H1 (cell line): ENCODE data around the gene LRP1-AS. TPM values are rescaled to one million over a fixed set of nuclear protein-coding genes. Genes with fewer than 3 reads are reported as not detected.

Source experiments
- CTCF ChIA-PET: fragments of 300-600 bp; sonication (Branson Sonifier 250); formaldehyde crosslinking; loops from one replicate; lab custom pipeline; 2021; ENCODE audit not compliant: partially characterized antibody; lab: Charles Lee
- POLR2A ChIA-PET: fragments of 300-600 bp; sonication (Branson Sonifier 250); formaldehyde crosslinking; loops from one replicate; lab custom pipeline; 2021; ENCODE audit warnings: inconsistent platforms; ENCODE audit not compliant: partially characterized antibody; lab: Charles Lee
- DNase-seq, 2 experiments: peaks; one replicate each; pipeline versions ENCODE4 v3.0.0 to v3.0.0-alpha.2; 2010 to 2022; ENCODE audit warnings: low spot score in 2 of 2, low read depth in 1 of 2, mixed read lengths in 1 of 2
- FAIRE-seq: peaks from 2 replicates; lab custom pipeline; 2011; peaks lifted over from hg19 to GRCh38; lab: Jason Lieb, UNC
- H2AFZ ChIP-seq: 2 replicates; pipeline ENCODE4 v1.8.1; 2012; ENCODE audit warnings: low read length, inconsistent platforms
- H2AK5ac ChIP-seq: 2 replicates; pipeline ENCODE4 v1.6.1; 2013; ENCODE audit warnings: low read depth, low read length
- H2BK120ac ChIP-seq: replicated peaks from 2 replicates; pipeline ENCODE3; 2013; ENCODE audit warnings: low read depth, low read length, inconsistent platforms
- H2BK12ac ChIP-seq: 2 replicates; pipeline ENCODE4 v1.6.1; 2013; ENCODE audit warnings: low read depth, low read length
- H2BK15ac ChIP-seq: 2 replicates; pipeline ENCODE4 v1.6.1; 2013; ENCODE audit warnings: low read length
- H2BK20ac ChIP-seq: 2 replicates; pipeline ENCODE4 v1.6.1; 2013; ENCODE audit warnings: low read length
- H2BK5ac ChIP-seq: 2 replicates; pipeline ENCODE4 v1.6.1; 2013; ENCODE audit warnings: low read depth, low read length
- H3K14ac ChIP-seq: 2 replicates; pipeline ENCODE4 v1.6.1; 2013; ENCODE audit warnings: inconsistent platforms; ENCODE audit not compliant: insufficient read length
- H3K18ac ChIP-seq: 2 replicates; pipeline ENCODE4 v1.6.1; 2013; ENCODE audit warnings: low read length; ENCODE audit errors: extremely low read depth
- H3K23ac ChIP-seq: 2 replicates; pipeline ENCODE4 v1.6.1; 2013; ENCODE audit warnings: inconsistent platforms; ENCODE audit not compliant: insufficient read length
- H3K23me2 ChIP-seq: 2 replicates; pipeline ENCODE4 v1.6.1; 2013; ENCODE audit warnings: low read depth, low read length
- H3K27ac ChIP-seq: 2 replicates; pipeline ENCODE4 v1.6.1; 2011; ENCODE audit warnings: low read depth, low read length, inconsistent platforms
- H3K27me3 ChIP-seq, 4 experiments: replicated peaks in 1 of 4; 1 replicate in 1 of 4; 2 replicates in 3 of 4; pipeline versions ENCODE4 v1.6.1 to v1.8.1; 2011 to 2013; ENCODE audit warnings: low read length in 3 of 4, mild to moderate bottlenecking in 3 of 4, inconsistent platforms in 2 of 4, mixed read lengths in 2 of 4, moderate library complexity in 1 of 4; ENCODE audit not compliant: control insufficient read depth in 3 of 4, insufficient read depth in 3 of 4; ENCODE audit errors: extremely low read depth in 1 of 4
- H3K36me3 ChIP-seq, 4 experiments: 2 replicates each; pipeline versions ENCODE4 v1.6.1 to v1.8.1; 2011 to 2013; ENCODE audit warnings: mild to moderate bottlenecking in 4 of 4, low read length in 3 of 4, moderate library complexity in 2 of 4, control low read depth in 1 of 4, inconsistent platforms in 1 of 4; ENCODE audit not compliant: insufficient read depth in 4 of 4, control insufficient read depth in 2 of 4
- H3K4ac ChIP-seq: replicated peaks from 2 replicates; pipeline ENCODE3; 2013; ENCODE audit warnings: low read length, low read depth, mixed read lengths, inconsistent platforms; ENCODE audit not compliant: insufficient read length
- H3K4me1 ChIP-seq, 4 experiments: replicated peaks in 1 of 4; 1 replicate in 1 of 4; 2 replicates in 3 of 4; pipeline versions ENCODE4 v1.6.1 to v1.8.1; 2011 to 2013; ENCODE audit warnings: low read length in 3 of 4, inconsistent platforms in 2 of 4, mixed read lengths in 1 of 4; ENCODE audit not compliant: insufficient read depth in 4 of 4, control insufficient read depth in 3 of 4
- H3K4me2 ChIP-seq, 2 experiments: 2 replicates each; pipeline versions ENCODE4 v1.6.1 to v1.8.1; 2011 to 2013; ENCODE audit warnings: low read depth in 2 of 2, low read length in 2 of 2, control low read depth in 1 of 2, inconsistent platforms in 1 of 2, mild to moderate bottlenecking in 1 of 2; ENCODE audit not compliant: insufficient read depth in 1 of 2
- H3K4me3 ChIP-seq, 4 experiments: fragments of 200-600, 300-600 bp in 1 of 4; sonication (generic), shearing (Covaris generic), sonication (Bioruptor Twin) in 1 of 4; 2 replicates each; pipeline versions ENCODE4 v1.5.1 to v1.8.1; 2011 to 2016; ENCODE audit warnings: low read length in 4 of 4, low read depth in 3 of 4, control low read depth in 2 of 4, inconsistent platforms in 2 of 4, mild to moderate bottlenecking in 2 of 4, mixed read lengths in 1 of 4, moderate library complexity in 1 of 4; ENCODE audit not compliant: insufficient read depth in 2 of 4; ENCODE audit errors: extremely low read depth in 1 of 4
- H3K56ac ChIP-seq: replicated peaks from 2 replicates; pipeline ENCODE3; 2013; ENCODE audit warnings: low read depth, mild to moderate bottlenecking, mixed read lengths, low read length, inconsistent platforms; ENCODE audit not compliant: insufficient read length
- H3K79me1 ChIP-seq: 2 replicates; pipeline ENCODE4 v1.6.1; 2013; ENCODE audit warnings: low read depth, low read length, control low read depth
- H3K79me2 ChIP-seq, 2 experiments: 2 replicates each; pipeline versions ENCODE4 v1.6.1 to v1.8.1; 2012 to 2013; ENCODE audit warnings: low read length in 2 of 2, mild to moderate bottlenecking in 2 of 2, inconsistent platforms in 1 of 2; ENCODE audit not compliant: insufficient read depth in 2 of 2, control insufficient read depth in 1 of 2
- H3K9ac ChIP-seq, 4 experiments: replicated peaks in 1 of 4; 1 replicate in 1 of 4; 2 replicates in 3 of 4; pipeline versions ENCODE4 v1.6.1 to v1.8.1; 2011 to 2013; ENCODE audit warnings: low read depth in 3 of 4, low read length in 3 of 4, control low read depth in 2 of 4, mild to moderate bottlenecking in 2 of 4, moderate library complexity in 2 of 4, inconsistent platforms in 1 of 4; ENCODE audit errors: extremely low read depth in 1 of 4
- H3K9me3 ChIP-seq, 2 experiments: 2 replicates each; pipeline versions ENCODE4 v1.6.1 to v1.8.1; 2012 to 2013; ENCODE audit warnings: mild to moderate bottlenecking in 2 of 2, moderate library complexity in 2 of 2, control low read depth in 1 of 2, inconsistent platforms in 1 of 2, low read depth in 1 of 2, low read length in 1 of 2, mixed read lengths in 1 of 2; ENCODE audit not compliant: insufficient read depth in 2 of 2
- H4K20me1 ChIP-seq, 2 experiments: replicated peaks in 1 of 2; 2 replicates each; pipeline versions ENCODE3 to v1.8.1; 2011 to 2013; ENCODE audit warnings: inconsistent platforms in 2 of 2, low read length in 2 of 2, mild to moderate bottlenecking in 1 of 2; ENCODE audit not compliant: insufficient read depth in 2 of 2, control insufficient read depth in 1 of 2
- H4K5ac ChIP-seq: 2 replicates; pipeline ENCODE4 v1.6.1; 2013; ENCODE audit warnings: low read length, low read depth, mixed read lengths, inconsistent platforms; ENCODE audit not compliant: insufficient read length
- H4K8ac ChIP-seq: 2 replicates; pipeline ENCODE4 v1.8.0; 2013; ENCODE audit warnings: mild to moderate bottlenecking, moderate library complexity, low read length, inconsistent platforms; ENCODE audit not compliant: insufficient read depth; ENCODE audit errors: extremely low read depth
- H4K91ac ChIP-seq: replicated peaks from 2 replicates; pipeline ENCODE3; 2013; ENCODE audit warnings: low read length, mixed read lengths, inconsistent platforms; ENCODE audit not compliant: insufficient read length
- WGBS, 2 experiments: shearing (Covaris generic) in 1 of 2; methylation state at CpG; one replicate each; pipeline versions ENCODE4 v1.1.6 to v1.1.7; 2013 to 2015; ENCODE audit warnings: low lambda C conversion rate in 2 of 2, mixed read lengths in 2 of 2, inconsistent platforms in 1 of 2, low coverage in 1 of 2, missing lambda C conversion rate in 1 of 2; ENCODE audit not compliant: insufficient replicate concordance in 2 of 2, insufficient coverage in 1 of 2, insufficient read length in 1 of 2; ENCODE audit errors: extremely low coverage in 1 of 2, missing lambda C conversion rate in 1 of 2; 5-methylcytosine and 5-hydroxymethylcytosine counted together
- polyA plus RNA-seq, 7 experiments: library from polyadenylated mRNA; depleted of rRNA in 3 of 7; stranded (reverse) in 5 of 7; unstranded in 2 of 7; fragments of >200 nt in 5 of 7; fragments of 200-250 nt in 2 of 7; gene quantifications; 1 replicate in 5 of 7; 2 replicates in 1 of 7; 4 replicates in 1 of 7; pipeline versions ENCODE4 v1.2.1 to v1.2.3, GENCODE V29; 2011 to 2013; ENCODE audit warnings: missing spikeins in 2 of 7, mixed read lengths in 2 of 7
- total RNA-seq: library from RNA; stranded (reverse); fragmentation: NEBNext Ultra II Directional; extraction: Animal tissue kit (Norgen Biotek cat#: 25700); gene quantifications from 2 replicates; pipeline ENCODE4 v1.2.1, GENCODE V29; 2021

LRP1-AS gene
- total and polyA plus RNA-seq, 2 of the 8 experiments (the other 6 are each of a cell fraction or from before 2014, with no cell fraction given), result not detected

DNA sequence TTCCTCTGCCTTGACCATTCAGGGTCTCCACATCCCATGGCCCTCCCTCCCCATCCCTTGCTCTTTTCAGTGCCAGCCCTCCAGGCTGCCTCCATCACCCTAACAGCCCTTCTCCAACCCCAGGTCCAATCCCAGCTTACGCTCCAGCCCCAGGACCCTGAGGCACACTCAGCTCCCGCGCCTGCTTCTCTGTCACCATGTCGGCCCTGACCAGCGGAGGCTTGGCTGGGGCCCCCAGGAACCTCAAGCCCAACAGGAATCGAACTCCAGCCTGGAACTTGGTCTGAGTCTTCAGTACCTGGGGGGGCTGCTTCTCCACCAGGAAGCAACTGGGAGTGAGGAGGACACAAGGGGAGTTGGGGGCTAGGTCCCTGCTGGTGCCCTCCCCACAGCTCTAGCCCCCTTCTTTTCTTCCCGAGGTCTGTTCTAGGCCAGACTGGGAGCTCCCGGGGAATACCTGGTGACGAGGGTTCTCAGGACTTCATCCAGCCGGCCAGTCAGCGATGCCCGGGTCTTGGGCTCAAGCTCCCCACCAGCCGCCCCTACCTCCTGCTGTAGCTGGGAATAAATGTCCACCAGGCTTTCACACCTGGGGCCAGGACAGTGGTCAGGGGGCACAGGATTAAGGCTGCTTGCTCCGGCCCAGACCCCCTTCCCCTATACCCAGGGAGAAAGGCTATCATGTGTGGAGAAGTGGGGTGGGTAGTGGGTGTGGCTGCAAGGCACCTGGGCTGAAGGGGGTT, 42.2 kb downstream of the LRP1-AS start:
- no peak overlapping the region for H3K18ac ChIP-seq
- no peak overlapping the region for H3K4me2 ChIP-seq
- H2BK12ac ChIP-seq, result no peak overlapping the region
- H2BK120ac ChIP-seq, result no peak overlapping the region
- no peak overlapping the region for H3K27ac ChIP-seq
- no peak overlapping the region for H3K9ac ChIP-seq
- no peak overlapping the region for H3K56ac ChIP-seq
- ChIA-PET POLR2A (interaction anchor here (0.8 to 13.0 kb wide), 6 partner anchors 11 to 42 kb away, joined by 3 to 352 read pairs (median 4); partner anchors contain the start of genes LRP1 and NAB2), CTCF (interaction anchor here (1.2 to 15.7 kb wide), 6 partner anchors 12 to 77 kb away, joined by 4 to 325 read pairs (median 6); partner anchors contain the start of gene NAB2)
- no peak overlapping the region for H3K4me3 ChIP-seq
- no peak for FAIRE-seq
- H3K79me1 ChIP-seq, result no peaks in the 10 kb centered on the region
- no peak overlapping the region for H2BK20ac ChIP-seq
- no peak overlapping the region for H3K23ac ChIP-seq
- no peaks in the 10 kb centered on the region for H3K9me3 ChIP-seq
- H4K20me1 ChIP-seq, result no peaks in the 10 kb centered on the region
- peaks cover 0 to 8% (median 2%) of the 10 kb centered on the region in 4 experiments; a peak in 3 of 7 replicates for H3K4me1 ChIP-seq
- no peaks in the 10 kb centered on the region for H3K79me2 ChIP-seq
- DNase-seq, result no peak
- no peak overlapping the region; the same call in 1 of the 2 replicates for H2BK5ac ChIP-seq
- H4K91ac ChIP-seq, result no peak overlapping the region
- H4K5ac ChIP-seq, result no peak overlapping the region
- H3K4ac ChIP-seq, result no peak overlapping the region
- H2AFZ ChIP-seq, result no peak overlapping the region
- H3K14ac ChIP-seq, result no peak overlapping the region
- WGBS, 2 experiments, result 90% methylated on average over 12 of the region's 14 CpGs; no CpG with 5 or more reads in 1 of the 2 experiments
- peaks cover 0 to 9% (median 4%) of the 10 kb centered on the region in 4 experiments; a peak in 2 of 8 replicates for H3K36me3 ChIP-seq
- no peak overlapping the region for H2BK15ac ChIP-seq
- H4K8ac ChIP-seq, result no peak overlapping the region
- no peaks in the 10 kb centered on the region; the same call in 1 of the 2 replicates for H3K23me2 ChIP-seq
- no peak overlapping the region for H2AK5ac ChIP-seq
- no peaks in the 10 kb centered on the region for H3K27me3 ChIP-seq
